HEK293 (cell line): ENCODE measurements around the gene ABCG4.

Experiments used
- CTCF ChIA-PET: fragments of 350-600 bp; formaldehyde crosslinking; extraction: SDS; loops from one replicate; lab custom pipeline; 2021; ENCODE audit warnings: antibody characterized with exemption; lab: Yijun Ruan, JAX
- POLR2A ChIA-PET: fragments of 300-600 bp; formaldehyde crosslinking; extraction: SDS; loops from one replicate; lab custom pipeline; 2020; ENCODE audit warnings: antibody characterized with exemption, inconsistent platforms; lab: Yijun Ruan, JAX
- H3K27ac ChIP-seq: fragments of 200-500 bp; sonication (Bioruptor generic); 2 replicates; pipeline ENCODE4 v1.5.1; 2014; ENCODE audit warnings: low read depth, low read length, control low read depth, inconsistent platforms; ENCODE audit errors: extremely low read depth
- H3K36me3 ChIP-seq, 2 experiments: fragments of 200-500 bp in 1 of 2; sonication (Bioruptor generic) in 1 of 2; 1 replicate in 1 of 2; 2 replicates in 1 of 2; pipeline ENCODE4 v1.5.1; 2014 to 2017; ENCODE audit warnings: inconsistent platforms in 2 of 2, low read length in 2 of 2; ENCODE audit not compliant: control insufficient read depth in 2 of 2, insufficient read depth in 1 of 2
- H3K4me1 ChIP-seq: fragments of 200-500 bp; sonication (Bioruptor generic); 2 replicates; pipeline ENCODE4 v1.5.1; 2014; ENCODE audit warnings: mild to moderate bottlenecking, low read length, inconsistent platforms; ENCODE audit not compliant: control insufficient read depth, insufficient read depth
- H3K4me3 ChIP-seq: 2 replicates; pipeline ENCODE4 v1.5.1; 2011; ENCODE audit warnings: low read depth, mild to moderate bottlenecking, control low read depth, low read length, moderate library complexity
- H3K9me3 ChIP-seq: fragments of 200-500 bp; sonication (Bioruptor generic); 2 replicates; pipeline ENCODE4 v1.5.1; 2014; ENCODE audit warnings: low read depth, low read length, inconsistent platforms; ENCODE audit not compliant: control insufficient read depth, insufficient read depth
- HOXC10 ChIP-seq: sonication (generic); formaldehyde crosslinking; IDR thresholded peaks from 2 replicates; pipeline ENCODE4 v1.8.1; 2023; ENCODE audit warnings: mild to moderate bottlenecking, missing genetic modification reagents
- OSR2 ChIP-seq: fragments of 450-650 bp; formaldehyde crosslinking; IDR thresholded peaks from 2 replicates; pipeline ENCODE4 v1.5.1; 2016; ENCODE audit warnings: missing biosample characterization, missing genetic modification characterization
- SP7 ChIP-seq: fragments of 450-650 bp; formaldehyde crosslinking; IDR thresholded peaks from 2 replicates; pipeline ENCODE4 v1.5.1; 2016; ENCODE audit warnings: missing biosample characterization, missing genetic modification characterization
- TRIM28 ChIP-seq: IDR thresholded peaks from 2 replicates; pipeline ENCODE4 v1.6.1; 2011; ENCODE audit warnings: low read length, control low read depth, borderline replicate concordance
- ZBTB17 ChIP-seq: fragments of 450-650 bp; formaldehyde crosslinking; IDR thresholded peaks from 2 replicates; pipeline ENCODE4 v1.5.1; 2016; ENCODE audit warnings: missing biosample characterization, missing genetic modification characterization
- ZBTB21 ChIP-seq: fragments of 450-650 bp; formaldehyde crosslinking; IDR thresholded peaks from 2 replicates; pipeline ENCODE4 v1.5.1; 2017; ENCODE audit warnings: missing biosample characterization, missing genetic modification characterization
- ZNF10 ChIP-seq: fragments of 450-650 bp; formaldehyde crosslinking; IDR thresholded peaks from 2 replicates; pipeline ENCODE4 v1.5.1; 2017; ENCODE audit warnings: missing biosample characterization, missing genetic modification characterization
- ZNF132 ChIP-seq: fragments of 450-650 bp; formaldehyde crosslinking; IDR thresholded peaks from 2 replicates; pipeline ENCODE4 v1.5.1; 2017; ENCODE audit warnings: missing biosample characterization, missing genetic modification characterization, borderline replicate concordance
- ZNF146 ChIP-seq: fragments of 450-650 bp; formaldehyde crosslinking; IDR thresholded peaks from 2 replicates; pipeline ENCODE4 v1.5.1; 2016; ENCODE audit warnings: missing biosample characterization, missing genetic modification characterization
- ZNF157 ChIP-seq: fragments of 450-650 bp; formaldehyde crosslinking; IDR thresholded peaks from 2 replicates; pipeline ENCODE4 v1.5.1; 2016; ENCODE audit warnings: missing biosample characterization, missing genetic modification characterization
- ZNF16 ChIP-seq: fragments of 450-650 bp; formaldehyde crosslinking; IDR thresholded peaks from 2 replicates; pipeline ENCODE4 v1.5.1; 2016; ENCODE audit warnings: low read depth, missing biosample characterization, missing genetic modification characterization
- ZNF211 ChIP-seq: fragments of 450-650 bp; formaldehyde crosslinking; IDR thresholded peaks from 2 replicates; pipeline ENCODE4 v1.5.1; 2016; ENCODE audit warnings: low read depth, missing biosample characterization, missing genetic modification characterization
- ZNF24 ChIP-seq: fragments of 450-650 bp; formaldehyde crosslinking; IDR thresholded peaks from 2 replicates; pipeline ENCODE4 v1.5.1; 2016; ENCODE audit warnings: missing biosample characterization, missing genetic modification characterization
- ZNF366 ChIP-seq: fragments of 450-650 bp; formaldehyde crosslinking; conservative IDR thresholded peaks from 2 replicates; pipeline ENCODE4 v1.5.1; 2016; ENCODE audit warnings: missing biosample characterization, missing genetic modification characterization
- ZNF48 ChIP-seq: fragments of 450-650 bp; formaldehyde crosslinking; IDR thresholded peaks from 2 replicates; pipeline ENCODE4 v1.5.1; 2016; ENCODE audit warnings: missing biosample characterization, missing genetic modification characterization
- ZNF600 ChIP-seq: fragments of 450-650 bp; formaldehyde crosslinking; IDR thresholded peaks from 2 replicates; pipeline ENCODE4 v1.5.1; 2016; ENCODE audit warnings: missing biosample characterization, missing genetic modification characterization
- ZNF629 ChIP-seq: fragments of 450-650 bp; formaldehyde crosslinking; IDR thresholded peaks from 2 replicates; pipeline ENCODE4 v1.5.1; 2017; ENCODE audit warnings: missing biosample characterization, missing genetic modification characterization
- ZNF707 ChIP-seq: fragments of 450-650 bp; formaldehyde crosslinking; IDR thresholded peaks from 2 replicates; pipeline ENCODE4 v1.5.1; 2016; ENCODE audit warnings: missing biosample characterization, missing genetic modification characterization
- ZXDB ChIP-seq: fragments of 450-650 bp; formaldehyde crosslinking; IDR thresholded peaks from 2 replicates; pipeline ENCODE4 v1.5.1; 2016; ENCODE audit warnings: missing biosample characterization, missing genetic modification characterization
- TF ChIP-seq, protein P1 (sequence below): fragments of 450-650 bp; formaldehyde crosslinking; IDR thresholded peaks from 2 replicates; pipeline ENCODE4 v1.5.1; 2017; ENCODE audit warnings: missing biosample characterization, missing genetic modification characterization

ABCG4 gene

GRCh38 chr11:119175493-119176077 is 26.7 kb downstream of the ABCG4 start:
- CTCF ChIA-PET: interaction anchor here (0.6 kb wide), 1 partner anchor 22 kb away, joined by 3 read pairs; no protein-coding TSS in a partner anchor
- Histone ChIP-seq H3K4me3 (no peak overlapping the region), H3K27ac (no peak overlapping the region), H3K9me3 (no peaks in the 10 kb centered on the region), H3K4me1 (no peaks in the 10 kb centered on the region), H3K36me3 (peaks cover 0 to 49% of the 10 kb centered on the region in 2 experiments; a peak in 2 of 3 replicates)
- POLR2A ChIA-PET: no interaction called here
- TF ChIP-seq ZNF629 (tag by site-specific recombination): 0 out of 2 replicates have a peak, but pooled peaks have one; percentile 28
- TF ChIP-seq ZNF48 (tag by site-specific recombination): no peak
- TF ChIP-seq ZNF366: peak; percentile 38; the same call in 1 of the 2 replicates
- no peak for TF ChIP-seq ZBTB21
- TF ChIP-seq, protein P1, sequence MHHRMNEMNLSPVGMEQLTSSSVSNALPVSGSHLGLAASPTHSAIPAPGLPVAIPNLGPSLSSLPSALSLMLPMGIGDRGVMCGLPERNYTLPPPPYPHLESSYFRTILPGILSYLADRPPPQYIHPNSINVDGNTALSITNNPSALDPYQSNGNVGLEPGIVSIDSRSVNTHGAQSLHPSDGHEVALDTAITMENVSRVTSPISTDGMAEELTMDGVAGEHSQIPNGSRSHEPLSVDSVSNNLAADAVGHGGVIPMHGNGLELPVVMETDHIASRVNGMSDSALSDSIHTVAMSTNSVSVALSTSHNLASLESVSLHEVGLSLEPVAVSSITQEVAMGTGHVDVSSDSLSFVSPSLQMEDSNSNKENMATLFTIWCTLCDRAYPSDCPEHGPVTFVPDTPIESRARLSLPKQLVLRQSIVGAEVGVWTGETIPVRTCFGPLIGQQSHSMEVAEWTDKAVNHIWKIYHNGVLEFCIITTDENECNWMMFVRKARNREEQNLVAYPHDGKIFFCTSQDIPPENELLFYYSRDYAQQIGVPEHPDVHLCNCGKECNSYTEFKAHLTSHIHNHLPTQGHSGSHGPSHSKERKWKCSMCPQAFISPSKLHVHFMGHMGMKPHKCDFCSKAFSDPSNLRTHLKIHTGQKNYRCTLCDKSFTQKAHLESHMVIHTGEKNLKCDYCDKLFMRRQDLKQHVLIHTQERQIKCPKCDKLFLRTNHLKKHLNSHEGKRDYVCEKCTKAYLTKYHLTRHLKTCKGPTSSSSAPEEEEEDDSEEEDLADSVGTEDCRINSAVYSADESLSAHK (tag by site-specific recombination): no peak
- TF ChIP-seq ZBTB17 (tag by site-specific recombination): peak; percentile 83
- TF ChIP-seq ZNF157 (tag by site-specific recombination): no peak
- TF ChIP-seq ZNF600 (tag by site-specific recombination): peak; percentile 20; the same call in 1 of the 2 replicates
- TF ChIP-seq SP7: peak; percentile 47; the same call in 1 of the 2 replicates
- TF ChIP-seq TRIM28: no peak
- TF ChIP-seq ZNF707 (tag by site-specific recombination): no peak

GRCh38 chr11:119178166-119178680 is 29.4 kb downstream of the ABCG4 start:
- Histone ChIP-seq H3K36me3 (peaks cover 0 to 67% of the 10 kb centered on the region in 2 experiments; a peak in 2 of 3 replicates), H3K27ac (no peak overlapping the region), H3K9me3 (no peaks in the 10 kb centered on the region), H3K4me1 (no peaks in the 10 kb centered on the region), H3K4me3 (no peak overlapping the region)
- ChIA-PET CTCF (interaction anchor here (1.1 to 1.2 kb wide), 3 partner anchors 9 to 160 kb away, joined by 3 to 5 read pairs (median 4); partner anchors contain the start of gene NLRX1), POLR2A (no interaction called here)
- no peak for TF ChIP-seq ZNF600 (tag by site-specific recombination)
- TF ChIP-seq OSR2: no peak
- TF ChIP-seq HOXC10 (CRISPR knock-in tag): no peak
- TF ChIP-seq ZNF24 (tag by site-specific recombination): no peak

DNA sequence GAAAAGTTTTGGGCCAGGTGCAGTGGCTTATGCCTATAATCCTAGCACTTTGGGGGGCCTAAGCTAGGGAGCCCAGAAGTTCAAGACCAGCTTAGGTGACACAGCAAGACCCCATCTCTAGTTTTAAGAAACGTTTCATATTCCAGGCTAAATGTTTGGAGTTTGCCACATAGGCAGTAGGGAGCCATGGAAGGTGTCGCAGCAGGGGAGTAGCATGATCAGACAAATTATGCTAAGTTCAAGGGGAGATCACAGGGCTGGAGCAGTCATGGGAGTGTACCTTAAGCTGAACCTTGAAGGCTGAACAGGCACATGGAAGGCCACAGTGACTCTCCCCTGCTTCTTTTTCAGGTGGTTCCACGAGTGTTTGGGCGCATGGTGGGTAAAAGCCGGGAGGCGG is 30.5 kb downstream of the ABCG4 start:
- CTCF ChIA-PET: interaction anchor here (0.5 to 1.9 kb wide), 4 partner anchors 11 to 232 kb away, joined by 3 to 8 read pairs (median 4); partner anchors contain the start of gene CBL
- H3K36me3 ChIP-seq: peaks cover 0 to 62% of the 10 kb centered on the region in 2 experiments; a peak in 2 of 3 replicates
- POLR2A ChIA-PET: interaction anchor here (0.8 to 1.6 kb wide), 3 partner anchors 10 to 84 kb away, joined by 3 to 5 read pairs (median 3); partner anchors contain the start of gene NLRX1
- no peak overlapping the region for H3K27ac ChIP-seq
- H3K9me3 ChIP-seq: no peaks in the 10 kb centered on the region
- H3K4me1 ChIP-seq: no peaks in the 10 kb centered on the region
- H3K4me3 ChIP-seq: no peak overlapping the region
- TF ChIP-seq ZNF146 (no peak), ZNF211 (no peak), ZNF132 (tag by site-specific recombination) (no peak), ZNF16 (tag by site-specific recombination) (peak; percentile 86), ZNF10 (tag by site-specific recombination) (no peak), ZXDB (tag by site-specific recombination) (no peak)
